ENCODE results near the gene ZNF649. TPM values are rescaled to one million over a fixed set of nuclear protein-coding genes. Genes with fewer than 3 reads are reported as not detected.

Gene ZNF649
- total RNA-seq, 1 donor from 2014 or later = 11.1 TPM

DNA sequence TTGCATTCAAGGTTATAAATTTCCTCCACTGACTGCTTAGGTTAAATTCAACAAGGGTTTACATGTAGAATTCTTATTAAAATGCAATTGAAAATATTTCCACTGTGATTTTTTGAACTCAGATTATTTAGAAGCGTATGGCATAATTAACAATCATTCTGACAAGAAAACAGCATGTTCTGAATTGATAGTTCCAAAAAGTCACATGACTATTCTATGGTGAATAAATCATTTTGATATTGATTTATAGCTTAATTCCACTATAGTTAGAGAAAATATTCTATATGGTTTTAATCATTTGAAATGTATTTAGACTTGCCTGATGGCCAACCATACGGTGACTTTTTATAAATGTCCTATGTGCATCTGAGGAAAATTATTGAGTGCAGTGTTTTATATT lies 20.1 kb downstream of the ZNF649 start:
- no peak for DNase-seq

DNA sequence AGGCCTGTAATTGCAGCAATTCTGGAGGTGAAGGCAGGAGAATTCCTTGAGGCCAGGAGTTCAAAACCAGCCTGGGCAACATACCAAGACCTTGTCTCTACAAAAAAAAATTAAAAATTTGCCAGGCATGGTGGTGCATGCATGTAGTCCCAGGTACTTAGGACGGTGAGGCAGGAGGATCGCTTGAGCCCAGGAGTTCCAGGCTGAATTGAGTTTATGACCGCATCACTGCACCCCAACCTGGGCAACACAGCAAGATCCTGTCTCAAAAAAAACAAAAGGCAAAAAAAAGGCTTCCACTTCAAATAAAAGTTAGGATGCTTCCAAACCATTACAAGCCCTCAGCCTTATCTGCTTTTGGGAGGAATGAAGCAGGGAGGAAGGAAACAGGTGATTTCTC lies 22.3 kb downstream of the ZNF649 start:
- Histone ChIP-seq H3K27me3 (no peaks in the 10 kb centered on the region), H3K27ac (no peak overlapping the region), H3K4me3 (no peak overlapping the region), H3K4me1 (no peaks in the 10 kb centered on the region), H3K9me3 (peaks cover 12% of the 10 kb centered on the region), H3K36me3 (peaks cover 20% of the 10 kb centered on the region)
- TF ChIP-seq, protein P1, sequence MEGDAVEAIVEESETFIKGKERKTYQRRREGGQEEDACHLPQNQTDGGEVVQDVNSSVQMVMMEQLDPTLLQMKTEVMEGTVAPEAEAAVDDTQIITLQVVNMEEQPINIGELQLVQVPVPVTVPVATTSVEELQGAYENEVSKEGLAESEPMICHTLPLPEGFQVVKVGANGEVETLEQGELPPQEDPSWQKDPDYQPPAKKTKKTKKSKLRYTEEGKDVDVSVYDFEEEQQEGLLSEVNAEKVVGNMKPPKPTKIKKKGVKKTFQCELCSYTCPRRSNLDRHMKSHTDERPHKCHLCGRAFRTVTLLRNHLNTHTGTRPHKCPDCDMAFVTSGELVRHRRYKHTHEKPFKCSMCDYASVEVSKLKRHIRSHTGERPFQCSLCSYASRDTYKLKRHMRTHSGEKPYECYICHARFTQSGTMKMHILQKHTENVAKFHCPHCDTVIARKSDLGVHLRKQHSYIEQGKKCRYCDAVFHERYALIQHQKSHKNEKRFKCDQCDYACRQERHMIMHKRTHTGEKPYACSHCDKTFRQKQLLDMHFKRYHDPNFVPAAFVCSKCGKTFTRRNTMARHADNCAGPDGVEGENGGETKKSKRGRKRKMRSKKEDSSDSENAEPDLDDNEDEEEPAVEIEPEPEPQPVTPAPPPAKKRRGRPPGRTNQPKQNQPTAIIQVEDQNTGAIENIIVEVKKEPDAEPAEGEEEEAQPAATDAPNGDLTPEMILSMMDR (IDR thresholded peaks at IDR 0.05) = no peak
- DNase-seq = no peak
- ATAC-seq = no peak
- intact Hi-C loops (cut with DNase I) = no loop called here

More for the DNA sequence above, 20.1 kb downstream of the ZNF649 start:
- Histone ChIP-seq H3K4me1 (no peaks in the 10 kb centered on the region), H3K36me3 (peaks cover 4% of the 10 kb centered on the region), H3K27me3 (no peaks in the 10 kb centered on the region), H3K9me3 (peaks cover 16% of the 10 kb centered on the region), H3K4me3 (no peak overlapping the region), H3K27ac (no peak overlapping the region)
- intact Hi-C loops (cut with DNase I) = no loop called here
- ATAC-seq = no peak
- TF ChIP-seq, protein P1 (IDR thresholded peaks at IDR 0.05) = no peak

DNA sequence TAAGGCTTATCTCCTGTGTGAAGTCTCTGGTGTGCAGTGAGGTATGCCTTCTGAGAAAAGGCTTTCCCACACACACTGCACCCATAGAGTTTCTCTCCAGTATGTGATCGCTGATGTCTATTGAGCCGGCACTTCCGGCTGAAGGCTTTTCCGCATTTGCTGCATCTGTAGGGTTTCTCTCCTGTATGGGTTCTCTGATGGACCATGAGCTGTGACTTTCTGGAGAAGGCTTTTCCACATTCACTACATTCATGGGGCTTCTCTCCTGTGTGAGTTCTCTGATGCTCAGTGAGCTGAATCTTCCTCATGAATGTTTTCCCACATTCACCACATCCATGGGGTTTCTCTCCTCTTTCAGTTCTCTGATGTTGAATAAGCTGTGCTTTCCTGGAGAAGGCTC lies 31.7 kb downstream of the ZNF649 start:
- H3K9me3 ChIP-seq = peaks cover 75% of the 10 kb centered on the region
- no peaks in the 10 kb centered on the region for H3K4me1 ChIP-seq
- DNase-seq = no peak
- H3K27me3 ChIP-seq = no peaks in the 10 kb centered on the region
- no peak for ATAC-seq
- intact Hi-C loops (cut with DNase I) = no loop called here
- peaks cover 42% of the 10 kb centered on the region for H3K36me3 ChIP-seq
- no peak overlapping the region for H3K4me3 ChIP-seq
- TF ChIP-seq, protein P1 (IDR thresholded peaks at IDR 0.05) = no peak
- H3K27ac ChIP-seq = no peak overlapping the region

DNA sequence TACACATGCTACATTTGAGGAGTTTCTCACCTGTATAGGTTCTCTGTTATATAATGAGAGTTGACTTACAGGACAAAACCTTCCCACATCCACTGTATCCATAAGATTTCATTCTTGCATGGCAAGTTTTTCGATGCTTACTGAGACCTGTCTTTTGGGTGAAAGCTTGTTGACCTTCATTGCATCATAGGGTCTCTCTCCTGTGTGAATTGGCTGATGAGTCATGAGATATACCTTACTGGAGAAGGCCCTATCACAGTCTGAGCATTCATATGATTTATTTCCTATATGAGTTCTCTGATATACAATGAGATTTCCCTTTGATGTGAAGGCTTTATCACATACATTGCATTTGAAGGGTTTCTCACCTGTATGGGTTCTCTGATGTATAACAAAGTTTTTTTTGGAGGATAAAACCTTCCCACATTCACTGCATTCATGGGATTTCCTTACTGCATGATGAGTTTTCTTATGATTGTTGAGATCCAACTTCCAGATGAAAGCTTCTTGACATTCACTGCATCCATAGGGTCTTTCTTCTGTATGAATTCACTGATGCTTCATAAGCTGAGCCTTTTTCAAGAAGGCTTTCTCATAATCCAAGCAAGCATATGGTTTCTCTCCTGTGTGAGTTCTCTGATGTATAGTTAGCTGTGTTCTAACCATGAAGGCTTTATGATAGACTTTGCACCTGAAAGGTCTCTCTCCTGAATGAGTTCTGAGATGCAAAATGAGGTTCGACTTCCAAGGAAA lies 42.8 kb downstream of the ZNF649 start:
- H3K27ac ChIP-seq = no peak overlapping the region
- DNase-seq (no peak), ATAC-seq (no peak)
- H3K27me3 ChIP-seq = no peaks in the 10 kb centered on the region
- H3K4me1 ChIP-seq = no peaks in the 10 kb centered on the region
- no peak overlapping the region for H3K4me3 ChIP-seq
- H3K36me3 ChIP-seq = no peaks in the 10 kb centered on the region
- H3K9me3 ChIP-seq = peaks cover 88% of the 10 kb centered on the region
- intact Hi-C loops (cut with DNase I) = no loop called here
- TF ChIP-seq, protein P1 (IDR thresholded peaks at IDR 0.05) = no peak

Other genes starting within 250 kb of the ZNF649 start
- gene SPACA6, start 211.7 kb downstream of the ZNF649 start, total RNA-seq = 24.0 TPM
- gene HAS1, start 181.0 kb downstream of the ZNF649 start, total RNA-seq = 3.7 TPM
- gene FPR1, start 153.1 kb downstream of the ZNF649 start, total RNA-seq = 53.3 TPM
- gene FPR2, start 143.8 kb downstream of the ZNF649 start, total RNA-seq = 12.5 TPM
- 41.0 TPM for gene FPR3, start 109.9 kb downstream of the ZNF649 start, total RNA-seq
- 9.4 TPM for gene ZNF577, start 17.1 kb downstream of the ZNF649 start, total RNA-seq
- 5.8 TPM for gene ZNF613, start 22.5 kb upstream of the ZNF649 start, total RNA-seq
- 13.0 TPM for gene ZNF350, start 81.8 kb upstream of the ZNF649 start, total RNA-seq
- 14.4 TPM for gene ZNF615, start 103.2 kb upstream of the ZNF649 start, total RNA-seq
- gene ZNF614, start 123.4 kb upstream of the ZNF649 start, total RNA-seq = 7.6 TPM
- 14.3 TPM for gene ZNF432, start 143.8 kb upstream of the ZNF649 start, total RNA-seq
- gene ZNF841, start 190.7 kb upstream of the ZNF649 start, total RNA-seq = 27.0 TPM
- gene ZNF616, start 234.9 kb upstream of the ZNF649 start, total RNA-seq = 9.5 TPM